CD4-positive, alpha-beta T cell treated with Interleukin-4 for 1 hour (primary cell): ENCODE data around the gene CALN1.
"Not testable (repeated sequence)": the region's sequence is repeated elsewhere in the genome, so short reads cannot be mapped to it uniquely, and the experiment has no call there.

ENCODE experiments used
- DNase-seq, 2 donors: peaks; one replicate each; pipeline ENCODE4 v3.0.0-alpha.2; 2020 to 2022

Gene CALN1

DNA sequence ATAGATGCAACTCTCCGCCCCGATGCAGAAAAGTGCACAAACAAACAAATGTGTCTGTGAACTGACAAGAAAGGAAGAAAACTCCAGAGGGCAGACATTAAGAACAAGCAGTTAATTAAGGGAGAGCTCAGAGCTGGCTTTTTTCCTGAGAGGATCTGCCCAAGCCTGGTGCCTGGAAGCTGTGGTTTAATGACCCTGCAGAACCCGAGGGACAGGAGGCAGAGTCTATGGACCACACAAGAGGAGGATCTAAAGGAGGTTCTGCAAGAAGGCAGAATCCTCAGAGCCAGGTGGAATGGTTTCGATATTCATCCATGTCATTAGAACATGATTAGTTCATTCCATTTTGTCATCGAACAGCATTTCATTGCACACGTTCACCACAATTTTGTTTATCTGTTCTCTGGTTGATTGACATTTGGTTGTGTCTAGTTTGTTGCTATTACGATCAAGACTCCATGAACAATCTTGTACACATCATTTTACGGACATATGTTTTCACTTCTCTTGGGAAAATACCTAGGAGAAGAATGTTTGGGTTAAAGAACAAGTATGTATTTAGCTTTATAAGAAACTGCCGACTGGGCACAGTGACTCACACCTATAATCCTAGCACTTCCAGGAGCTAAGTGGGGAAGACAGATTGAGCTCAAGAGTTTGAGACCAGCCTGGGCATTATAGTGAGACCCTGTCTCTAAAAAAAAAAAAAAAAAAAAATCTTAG, 560.2 kb downstream of the CALN1 start:
- DNase-seq, result no peak

DNA sequence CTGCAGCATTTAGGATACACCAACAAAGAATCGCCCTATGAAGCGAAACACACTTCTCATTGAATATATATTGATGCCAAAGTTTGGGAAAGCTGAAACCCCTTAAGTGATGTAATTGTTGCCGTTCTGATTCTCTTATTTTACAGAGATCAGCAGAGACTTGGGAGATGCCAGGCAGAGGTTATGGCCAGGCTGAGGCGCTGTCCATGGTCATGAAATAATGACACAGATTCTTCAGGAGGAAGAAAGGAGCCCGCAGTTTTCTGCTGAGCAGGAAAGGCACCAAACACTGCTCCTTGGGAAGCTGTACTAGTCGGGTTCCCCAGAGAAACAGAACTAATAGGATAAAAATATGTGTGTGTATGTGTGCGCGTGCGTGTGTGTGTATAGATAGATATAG, 566.0 kb downstream of the CALN1 start:
- DNase-seq, result no peak

DNA sequence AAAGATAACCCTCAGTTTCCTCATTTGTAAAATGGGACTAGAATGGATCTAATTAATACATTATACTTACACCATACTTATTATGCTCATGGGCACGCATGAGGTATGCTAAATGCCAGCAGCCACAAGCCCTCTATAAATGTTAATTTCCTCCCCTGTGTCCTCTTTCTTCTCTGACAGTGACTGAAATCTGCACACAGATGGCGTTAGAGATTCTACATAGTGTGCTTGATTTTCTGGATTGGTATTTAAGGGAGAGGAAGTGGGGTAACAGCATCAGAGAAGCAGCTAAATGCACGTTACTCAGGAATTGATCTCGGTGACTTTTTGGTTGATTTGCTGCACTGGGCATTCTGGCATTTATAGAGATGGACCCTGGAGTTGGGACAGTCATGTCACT, 568.5 kb downstream of the CALN1 start:
- no peak for DNase-seq

DNA sequence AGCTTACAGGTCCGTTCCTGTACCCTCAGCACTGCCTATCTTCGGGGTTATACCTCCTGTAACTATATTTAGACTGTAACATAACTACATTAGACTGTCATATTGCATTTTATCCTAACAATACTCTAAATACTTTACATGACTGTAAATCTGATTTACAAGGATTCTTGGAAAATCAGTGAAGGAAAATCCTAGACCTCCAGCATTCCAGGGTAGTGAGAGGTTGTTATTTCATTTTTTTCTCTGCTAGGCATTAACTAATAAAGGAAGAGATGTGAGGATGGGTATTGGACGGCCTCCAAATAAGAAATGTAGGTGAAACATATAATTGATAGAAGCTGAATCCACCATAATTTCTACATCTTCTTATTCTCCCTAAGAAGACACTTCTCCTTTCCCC, 569.4 kb downstream of the CALN1 start:
- no peak for DNase-seq

DNA sequence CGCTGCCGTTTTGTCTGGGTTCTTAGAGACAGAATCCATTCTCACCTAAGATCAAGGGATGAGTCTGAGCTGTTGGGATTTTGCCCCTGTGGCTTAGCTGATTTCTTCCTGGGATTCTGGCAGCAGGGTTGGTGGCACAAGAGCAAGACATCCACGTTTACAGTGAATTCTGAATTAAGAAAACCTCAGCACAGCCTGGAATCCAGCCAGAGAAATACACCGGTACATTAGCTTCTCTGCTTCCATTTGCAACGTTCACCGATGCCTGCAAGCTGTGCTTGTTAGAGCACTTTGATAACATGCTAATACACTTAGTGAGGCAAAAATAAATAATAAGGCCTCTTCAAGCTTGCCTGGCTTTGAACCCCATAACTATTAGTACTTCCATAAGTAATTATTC, 569.8 kb downstream of the CALN1 start:
- DNase-seq, result no peak

DNA sequence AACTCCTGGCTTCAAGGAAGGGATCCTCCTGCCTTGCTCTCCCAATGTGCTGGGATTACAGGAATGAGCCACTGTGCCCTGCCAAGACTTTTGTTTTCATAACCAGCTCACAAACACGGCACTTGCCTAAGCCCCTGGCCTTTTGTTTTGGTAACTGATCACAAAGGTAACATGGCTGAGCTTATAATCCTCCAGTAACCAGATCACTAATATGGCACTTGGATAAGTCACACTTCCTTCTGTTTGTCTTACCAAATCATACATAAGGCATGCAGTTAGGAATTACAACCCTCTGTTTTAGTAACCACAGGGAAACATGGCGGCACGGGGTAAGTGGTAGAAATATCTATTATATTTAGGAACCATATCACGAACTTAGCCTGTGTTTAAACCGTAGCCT, 577.1 kb downstream of the CALN1 start:
- DNase-seq, result no peak

DNA sequence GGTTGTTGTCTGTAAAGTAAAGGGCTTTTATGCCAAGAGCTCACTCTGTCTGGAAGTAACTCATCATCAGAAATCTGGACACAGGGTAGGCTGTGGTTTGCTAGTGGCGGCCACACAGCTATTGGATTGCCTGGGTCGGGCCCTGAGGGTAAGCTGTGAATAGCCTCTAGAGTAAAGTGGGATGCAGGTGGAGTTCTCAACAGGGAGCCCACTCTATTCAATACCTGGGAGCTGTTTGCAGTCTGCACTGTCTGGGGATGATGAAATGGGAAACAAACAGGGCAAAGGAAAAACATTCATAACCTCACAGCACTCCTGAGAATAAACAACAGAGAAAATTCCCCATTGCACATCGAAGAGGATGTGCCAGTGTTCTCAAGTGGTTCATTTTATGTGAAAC, 582.6 kb downstream of the CALN1 start:
- DNase-seq, result no peak

DNA sequence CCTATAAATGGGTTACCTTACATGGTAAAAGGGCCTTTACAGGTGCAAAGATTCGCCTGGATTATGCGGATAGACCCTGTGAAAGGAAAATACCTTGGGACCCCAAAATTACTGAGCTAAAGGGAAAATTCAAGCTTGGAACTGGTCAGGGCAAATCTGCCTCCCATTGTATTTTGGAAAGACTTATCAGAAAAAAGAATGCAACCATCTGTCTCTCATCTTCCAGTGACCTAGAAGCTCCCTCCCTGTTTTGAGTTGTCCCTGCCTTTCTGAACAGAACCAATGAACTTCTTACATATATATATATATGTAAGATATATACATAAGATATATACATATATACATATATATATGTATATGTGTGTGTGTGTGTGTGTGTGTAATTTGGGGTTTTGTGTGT, 583.8 kb downstream of the CALN1 start:
- DNase-seq, result no peak

DNA sequence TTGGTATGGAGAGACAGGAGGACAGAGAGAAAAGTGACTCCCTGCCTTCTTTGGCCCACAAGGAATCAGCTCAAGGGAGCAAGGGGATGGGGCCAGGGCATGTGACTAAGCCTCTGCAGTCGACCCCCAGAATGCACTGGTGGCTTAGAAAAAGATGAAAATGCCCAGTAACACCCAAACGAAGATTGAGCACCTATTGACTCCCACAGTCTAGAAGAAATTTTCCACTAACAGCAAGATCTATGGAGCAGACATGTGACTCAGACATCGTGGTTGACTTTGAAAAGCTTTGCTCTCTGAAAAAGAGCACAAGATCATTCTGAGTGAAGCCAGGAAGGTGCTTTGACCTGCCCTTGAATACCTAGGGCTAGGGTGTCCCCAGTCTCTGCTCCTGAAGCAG, 586.0 kb downstream of the CALN1 start:
- DNase-seq, result no peak

DNA sequence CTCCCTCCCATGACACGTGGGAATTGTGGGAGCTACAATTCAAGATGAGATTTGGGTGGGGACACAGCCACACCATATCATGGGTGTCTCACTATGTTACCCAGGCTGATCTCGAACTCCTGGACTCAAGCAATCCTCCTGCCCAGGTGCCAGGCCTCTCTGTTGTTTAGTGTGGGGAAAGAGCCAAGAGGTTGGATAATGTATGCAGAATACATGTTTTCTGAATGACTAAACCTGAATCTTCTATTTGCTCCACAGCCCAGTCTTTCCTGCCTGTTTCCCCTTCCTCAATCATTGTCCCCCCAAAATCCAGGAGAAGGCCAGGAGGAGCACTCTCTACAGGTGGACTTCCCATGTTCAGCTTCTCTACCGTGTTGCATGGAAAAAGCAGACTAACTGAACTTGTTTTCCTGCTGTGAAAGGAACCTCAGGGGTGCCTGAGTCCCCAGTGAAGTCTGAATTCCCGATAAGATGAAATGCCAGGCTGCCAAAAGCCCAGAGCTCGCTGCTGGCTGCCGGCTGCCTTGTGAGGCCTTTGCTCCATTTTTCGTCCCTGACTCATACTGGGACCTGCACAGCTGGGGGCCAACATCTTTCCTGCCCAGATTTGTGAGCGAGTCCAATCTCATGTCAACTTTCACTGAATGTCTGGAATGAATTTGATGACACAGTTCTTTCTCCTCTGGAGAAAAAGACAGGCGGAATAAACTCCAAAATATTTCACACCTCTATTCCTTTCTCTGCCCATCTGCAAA, 588.0 kb downstream of the CALN1 start:
- no peak for DNase-seq

DNA sequence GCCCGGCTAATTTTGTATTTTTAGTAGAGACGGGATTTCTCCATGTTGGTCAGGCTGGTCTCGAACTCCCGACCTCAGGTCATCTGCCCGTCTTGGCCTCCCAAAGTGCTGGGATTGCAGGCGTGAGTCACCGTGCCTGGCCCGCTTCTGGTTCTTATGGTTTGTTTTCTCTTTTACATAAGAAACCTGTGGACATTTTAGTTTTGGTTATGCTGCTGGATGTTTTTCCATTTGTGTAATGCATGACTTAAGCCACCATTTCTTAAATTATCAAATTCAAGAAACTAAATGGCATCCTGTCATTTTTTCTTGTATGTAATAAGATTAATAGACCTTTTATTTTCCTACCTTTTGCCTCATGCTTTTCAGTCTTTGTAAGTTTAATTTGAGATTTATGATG, 589.7 kb downstream of the CALN1 start:
- not testable (repeated sequence) for DNase-seq

DNA sequence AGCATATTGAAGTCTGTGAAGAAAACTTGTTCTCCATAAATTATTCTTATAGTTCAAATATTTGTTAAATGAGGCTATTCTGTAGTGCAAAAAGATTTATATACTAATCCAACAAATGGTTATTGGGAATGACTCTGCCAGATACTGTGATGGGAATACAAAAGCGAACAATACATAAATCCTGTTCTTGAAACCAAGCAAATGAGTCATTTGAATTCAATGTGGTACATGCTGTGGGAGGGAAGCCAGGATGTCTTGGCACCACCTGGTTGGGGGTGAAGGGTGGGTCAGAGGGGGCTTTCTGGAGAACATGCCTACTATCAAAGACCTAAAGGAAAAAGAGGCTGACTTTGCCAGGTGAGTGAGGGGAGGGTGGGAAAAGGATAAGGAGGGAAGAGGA, 594.2 kb downstream of the CALN1 start:
- DNase-seq, result no peak

DNA sequence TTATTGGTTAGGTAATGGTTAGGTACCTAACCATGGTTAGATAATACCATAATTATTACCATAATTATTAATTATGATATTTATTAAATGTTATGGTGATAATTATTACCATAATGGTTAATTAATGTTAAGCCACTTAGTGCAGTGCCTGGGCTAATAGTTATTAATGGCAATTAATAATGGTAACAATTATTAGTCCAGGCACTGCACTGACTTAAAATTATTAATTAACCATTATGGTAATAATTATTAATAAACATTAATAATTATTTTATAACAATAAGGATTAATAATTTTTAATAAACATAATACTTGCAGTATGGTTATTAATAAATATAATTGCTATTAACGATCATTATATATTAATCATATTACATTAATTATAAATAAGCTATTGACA, 604.0 kb downstream of the CALN1 start:
- DNase-seq, result no peak

DNA sequence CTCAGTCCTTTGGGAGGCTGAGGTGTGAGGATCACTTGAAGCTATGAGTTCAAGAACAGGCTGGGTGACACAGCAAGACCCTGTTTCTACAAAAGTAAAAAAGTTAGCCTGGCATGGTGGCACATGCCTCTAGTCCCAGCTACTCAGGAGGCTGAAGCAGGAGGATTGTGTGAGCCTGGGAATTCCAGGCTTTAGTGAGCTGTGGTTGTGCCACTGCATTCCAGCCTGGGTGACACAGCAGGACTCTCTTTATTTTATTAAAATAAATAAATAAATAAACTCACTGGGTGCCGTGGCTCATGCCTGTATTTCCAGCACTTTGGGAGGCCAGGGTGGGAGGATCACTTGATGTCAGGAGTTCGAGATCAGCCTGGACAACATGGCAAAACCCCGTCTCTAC, 607.9 kb downstream of the CALN1 start:
- DNase-seq, result no peak

DNA sequence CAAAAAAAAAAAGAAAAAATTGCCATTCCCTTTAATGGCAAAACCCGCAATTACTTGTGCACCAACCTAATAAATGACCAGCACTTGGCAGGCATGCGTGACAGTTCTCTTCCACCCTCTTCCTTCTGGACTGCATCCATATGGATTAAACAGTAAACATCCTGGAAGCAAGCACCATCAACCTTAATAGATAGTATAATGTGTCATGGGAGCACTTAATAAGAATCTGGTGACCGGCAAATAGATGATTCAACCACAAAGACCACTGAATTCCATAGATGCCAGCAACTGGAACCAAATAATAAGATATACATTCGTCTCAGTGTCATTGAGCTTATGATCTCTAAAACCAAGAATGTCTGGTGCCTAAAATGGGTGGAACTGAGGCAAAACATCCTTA, 610.2 kb downstream of the CALN1 start:
- DNase-seq, result no peak

DNA sequence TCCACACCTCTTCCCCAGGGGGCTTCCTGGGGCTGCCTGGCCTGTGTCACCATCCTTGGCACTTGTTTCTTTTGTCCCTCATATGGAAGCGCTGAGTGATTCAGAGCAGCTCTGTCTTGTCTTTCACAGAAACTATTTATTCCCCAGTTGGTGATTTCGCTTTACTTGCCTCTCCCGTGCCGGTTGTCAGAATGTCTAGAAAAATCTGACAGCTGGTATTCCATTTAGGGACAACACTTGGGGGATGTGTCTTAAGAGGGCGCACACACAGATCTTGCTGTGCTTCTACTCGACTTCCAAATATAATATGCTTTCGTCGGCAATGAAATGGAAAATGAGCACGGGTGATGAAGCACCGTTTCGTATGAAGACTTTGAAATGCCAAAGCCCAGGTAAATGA, 611.8 kb downstream of the CALN1 start:
- no peak for DNase-seq

DNA sequence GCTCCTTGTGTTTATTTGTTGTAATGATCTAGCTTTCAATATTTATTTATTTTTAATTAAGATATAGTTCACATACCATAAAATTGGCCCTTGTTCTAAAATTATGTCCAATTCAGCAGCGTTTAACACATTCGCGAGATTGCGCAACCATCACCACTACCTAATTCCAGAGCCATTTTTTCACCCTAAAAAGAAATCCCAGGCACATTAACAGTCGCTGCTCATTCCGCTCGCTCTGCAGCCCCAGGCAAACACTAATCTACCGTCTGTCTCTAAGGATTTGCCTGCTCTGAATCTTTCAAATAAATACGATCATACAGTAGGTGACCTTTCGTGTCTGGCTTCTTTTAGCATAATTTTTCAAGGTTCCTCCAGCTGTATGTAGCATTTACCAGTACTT, 616.7 kb downstream of the CALN1 start:
- no peak for DNase-seq

DNA sequence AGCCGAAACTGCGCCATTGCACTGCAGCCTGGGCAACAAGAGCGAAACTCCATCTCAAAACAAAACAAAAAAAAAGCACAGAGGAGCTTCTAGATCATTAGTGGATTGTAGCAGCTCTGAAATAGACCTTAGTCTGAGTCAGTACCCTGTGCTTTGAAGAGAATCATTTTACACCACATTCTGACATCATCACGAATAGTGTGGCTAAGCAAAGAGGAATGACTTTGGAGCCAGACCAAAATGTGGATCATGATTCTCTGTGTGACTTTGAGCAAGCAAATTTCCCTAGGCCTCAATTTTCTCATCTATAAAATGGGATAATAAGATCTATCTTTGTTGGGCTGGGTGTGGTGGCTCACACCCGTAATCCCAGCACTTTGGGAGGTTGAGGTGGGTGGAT, 618.9 kb downstream of the CALN1 start:
- no peak for DNase-seq

DNA sequence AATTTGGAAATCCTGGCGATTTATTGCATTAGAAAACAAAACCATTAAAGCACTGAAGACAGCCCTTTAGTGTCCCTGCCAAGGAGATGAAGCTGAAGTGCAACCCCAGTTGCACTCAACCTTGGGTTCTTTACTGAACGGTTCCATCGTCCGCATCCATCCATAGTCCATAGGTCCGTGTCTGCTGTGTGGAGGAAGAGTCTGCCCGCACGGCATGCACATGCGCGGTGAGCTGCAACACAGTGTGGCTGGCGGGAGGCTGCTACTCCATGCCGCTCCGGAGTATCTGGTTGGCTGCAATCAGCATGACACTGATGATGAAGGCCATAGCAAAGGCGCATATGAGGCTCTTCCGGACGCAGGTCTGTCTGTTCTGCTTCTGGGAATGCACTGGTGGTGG, 624.6 kb downstream of the CALN1 start:
- DNase-seq, result no peak

DNA sequence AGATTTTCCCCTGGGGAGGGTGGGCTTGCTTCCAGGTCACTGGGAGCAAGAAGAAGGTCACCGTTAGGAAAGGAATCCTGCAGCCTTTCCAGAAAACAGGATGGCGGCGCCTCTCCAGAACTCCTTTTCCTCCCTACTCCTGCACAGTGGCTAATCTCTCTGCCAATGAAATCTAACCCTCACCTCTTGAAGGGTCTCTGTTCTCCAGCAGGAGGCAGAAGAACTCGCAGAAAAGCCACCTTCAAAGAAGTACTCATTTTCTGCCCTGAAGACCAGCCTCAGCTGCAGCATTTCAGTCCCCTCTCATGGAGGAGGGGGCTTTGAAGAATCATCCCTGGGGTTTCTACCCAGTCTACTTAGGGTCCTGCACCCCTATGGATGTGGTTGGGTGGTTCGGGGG, 626.9 kb downstream of the CALN1 start:
- no peak for DNase-seq

DNA sequence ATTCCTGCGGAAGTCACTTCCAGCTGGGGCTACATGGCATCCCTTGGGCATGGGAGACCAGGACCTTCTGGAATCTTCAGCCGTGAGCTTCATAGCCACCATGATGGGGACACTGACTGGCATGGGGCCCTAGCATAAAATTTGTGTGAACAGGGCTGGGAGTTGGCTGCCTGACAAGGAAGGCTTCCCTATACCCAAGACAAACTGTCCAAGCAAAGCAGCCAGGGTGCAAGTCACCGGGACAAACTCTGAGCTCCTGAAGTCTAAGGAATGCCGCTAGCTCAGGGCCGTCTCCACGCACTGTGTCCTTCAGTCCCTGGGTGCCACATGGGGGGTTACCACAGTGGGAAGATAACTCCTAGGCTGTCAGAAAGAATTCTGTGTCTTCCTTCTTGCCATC, 627.4 kb downstream of the CALN1 start:
- no peak for DNase-seq

DNA sequence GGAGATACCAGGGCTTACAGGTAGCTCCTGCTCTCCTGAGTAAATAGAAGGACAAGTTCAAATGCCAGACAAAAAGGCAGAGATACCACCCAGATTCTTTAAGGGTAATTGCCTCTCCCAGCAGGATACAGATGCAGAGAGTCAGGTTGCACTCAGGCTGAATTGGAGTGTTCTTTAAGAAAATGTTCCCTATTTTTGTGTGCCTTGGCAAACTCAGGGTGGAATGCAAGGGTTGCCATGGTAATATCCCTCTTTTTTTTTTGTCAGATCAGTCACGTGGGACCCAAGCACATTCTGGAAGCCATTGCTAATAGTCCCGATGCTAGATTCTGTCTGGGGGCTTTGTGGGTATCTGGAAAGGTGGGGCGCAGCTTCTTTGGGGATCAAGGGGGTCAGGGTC, 628.0 kb downstream of the CALN1 start:
- no peak for DNase-seq

DNA sequence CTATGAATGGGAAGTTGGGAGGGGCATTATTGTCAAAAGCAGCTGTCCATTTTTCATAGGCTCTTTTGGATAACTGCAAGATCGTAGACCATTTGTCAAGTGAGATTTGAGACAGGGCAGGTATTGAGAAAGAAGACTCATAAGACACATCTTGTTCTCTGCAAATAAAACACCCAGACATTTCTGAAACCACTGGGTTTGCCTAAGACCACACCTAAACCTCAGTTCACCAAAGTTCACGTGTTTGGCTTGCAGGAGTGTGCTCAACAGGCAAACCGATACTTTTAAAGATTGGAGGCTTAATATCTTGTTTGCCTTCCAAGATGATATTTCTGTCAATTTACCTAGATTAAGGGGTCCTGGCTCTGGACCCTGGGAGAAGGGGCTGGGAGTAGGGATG, 628.4 kb downstream of the CALN1 start:
- DNase-seq, result no peak

DNA sequence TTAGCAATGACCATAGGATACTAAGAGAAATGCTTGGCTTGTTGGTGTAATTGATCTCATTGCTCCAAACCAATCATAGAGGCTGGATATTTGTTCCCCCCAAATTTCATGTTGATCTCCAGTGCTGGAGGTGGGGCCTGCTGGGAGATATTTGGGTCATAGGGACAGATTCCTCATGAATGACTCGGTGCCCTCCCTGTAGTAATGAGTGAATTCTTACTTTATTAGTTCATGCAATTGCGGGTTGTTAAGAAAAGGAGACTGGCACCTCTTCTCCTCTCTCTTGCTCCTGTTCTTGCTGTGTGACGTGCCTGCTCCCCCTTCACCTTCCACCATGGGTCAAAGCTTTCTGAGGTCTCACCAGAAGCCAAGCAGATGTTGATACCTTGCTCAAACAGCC, 630.1 kb downstream of the CALN1 start:
- DNase-seq, result no peak

DNA sequence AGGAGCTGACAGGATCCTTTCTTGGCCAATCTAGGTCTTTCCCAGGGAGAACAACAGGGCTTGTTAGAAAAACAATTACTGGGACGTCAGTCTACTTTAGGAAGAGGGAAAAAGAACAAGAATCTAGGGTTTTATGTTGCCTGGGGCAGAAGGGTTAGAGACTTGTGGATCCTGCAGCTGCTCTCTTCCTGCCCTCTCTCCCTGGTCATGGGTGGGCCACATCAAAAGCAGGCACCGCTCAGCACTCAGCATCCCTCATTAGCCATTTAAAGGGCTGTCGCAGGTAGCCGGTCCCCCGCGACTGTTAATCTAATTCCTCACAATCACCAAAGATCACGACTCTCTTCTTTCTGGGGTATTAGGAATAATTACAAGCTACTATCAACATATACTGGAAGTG, 631.9 kb downstream of the CALN1 start:
- DNase-seq, result no peak
